Type B pancreatic cell (in vitro differentiated cells): ENCODE results near the gene TMPRSS11A. TPM values are rescaled to one million over a fixed set of nuclear protein-coding genes. Genes with fewer than 3 reads are reported as not detected.

Source experiments
- DNase-seq: peaks from one replicate; pipeline ENCODE4 v3.0.0; 2021; ENCODE audit warnings: mixed read lengths; ENCODE audit not compliant: unreplicated experiment; ENCODE audit errors: extremely low spot score
- H3K27ac Mint-ChIP-seq: 2 replicates; pipeline ENCODE4 v1.8.0; 2021; ENCODE audit warnings: mild to moderate bottlenecking, mixed read lengths
- H3K27me3 Mint-ChIP-seq: 2 replicates; pipeline ENCODE4 v1.8.0; 2021; ENCODE audit warnings: mixed read lengths
- H3K36me3 Mint-ChIP-seq: 2 replicates; pipeline ENCODE4 v1.8.0; 2021; ENCODE audit warnings: mixed read lengths
- H3K4me1 Mint-ChIP-seq: one replicate; pipeline ENCODE4 v1.8.0; 2021; ENCODE audit warnings: mixed read lengths; ENCODE audit not compliant: unreplicated experiment
- H3K4me3 Mint-ChIP-seq: 2 replicates; pipeline ENCODE4 v1.8.0; 2021; ENCODE audit warnings: mild to moderate bottlenecking, mixed read lengths
- H3K9me3 Mint-ChIP-seq: 2 replicates; pipeline ENCODE4 v1.8.0; 2021; ENCODE audit warnings: mixed read lengths
- CTCF ChIP-seq: fragments of 200-600 bp; sonication (generic); conservative IDR thresholded peaks from 2 replicates; pipeline ENCODE4 v1.5.0; 2021; ENCODE audit warnings: antibody characterized with exemption, mild to moderate bottlenecking
- total RNA-seq: library from RNA; stranded (reverse); gene quantifications from 2 replicates; pipeline ENCODE4 v1.2.1, GENCODE V29; 2021; ENCODE audit warnings: low replicate concordance

The TMPRSS11A gene
- total RNA-seq, 1 donor from 2014 or later, result 0.43 TPM

DNA sequence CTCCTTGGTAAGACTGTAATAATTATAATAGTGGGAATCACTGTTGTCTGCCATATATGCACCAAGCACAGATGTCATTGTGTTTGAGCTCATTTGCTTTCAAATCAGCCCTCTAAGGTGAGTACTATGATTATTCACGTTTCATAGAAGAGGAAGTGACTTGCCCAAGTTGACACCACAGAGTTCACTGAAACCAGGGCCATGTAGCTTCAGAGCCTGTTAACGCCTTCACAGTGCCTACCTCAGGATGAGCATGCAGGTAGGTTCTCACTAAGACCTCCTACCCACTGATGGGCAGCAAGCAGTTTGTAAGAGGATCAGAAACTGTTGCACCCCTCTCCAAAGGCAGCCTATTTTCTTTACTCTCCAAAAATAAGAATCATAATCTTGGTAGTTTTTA, 27.4 kb downstream of the TMPRSS11A start:
- Mint-ChIP-seq H3K27me3 (no peaks in the 10 kb centered on the region), H3K4me1 (peaks cover 13% of the 10 kb centered on the region), H3K4me3 (no peak overlapping the region), H3K36me3 (no peaks in the 10 kb centered on the region), H3K27ac (no peak overlapping the region), H3K9me3 (peaks cover 6% of the 10 kb centered on the region)
- no peak for DNase-seq
- no peak for TF ChIP-seq CTCF

GRCh38 chr4:67934628-67935027, 28.7 kb downstream of the TMPRSS11A start:
- Mint-ChIP-seq H3K27me3 (no peaks in the 10 kb centered on the region), H3K4me1 (peaks cover 13% of the 10 kb centered on the region), H3K9me3 (peaks cover 6% of the 10 kb centered on the region), H3K36me3 (no peaks in the 10 kb centered on the region), H3K27ac (no peak overlapping the region), H3K4me3 (peak overlapping the region; percentile 44)
- no peak for TF ChIP-seq CTCF
- no peak for DNase-seq

GRCh38 chr4:67933755-67934154, 29.5 kb downstream of the TMPRSS11A start:
- no peak overlapping the region for H3K4me3 Mint-ChIP-seq
- peaks cover 6% of the 10 kb centered on the region for H3K9me3 Mint-ChIP-seq
- no peak for DNase-seq
- no peaks in the 10 kb centered on the region for H3K27me3 Mint-ChIP-seq
- H3K36me3 Mint-ChIP-seq, result no peaks in the 10 kb centered on the region
- H3K4me1 Mint-ChIP-seq, result peaks cover 14% of the 10 kb centered on the region
- no peak overlapping the region for H3K27ac Mint-ChIP-seq
- no peak for TF ChIP-seq CTCF

DNA sequence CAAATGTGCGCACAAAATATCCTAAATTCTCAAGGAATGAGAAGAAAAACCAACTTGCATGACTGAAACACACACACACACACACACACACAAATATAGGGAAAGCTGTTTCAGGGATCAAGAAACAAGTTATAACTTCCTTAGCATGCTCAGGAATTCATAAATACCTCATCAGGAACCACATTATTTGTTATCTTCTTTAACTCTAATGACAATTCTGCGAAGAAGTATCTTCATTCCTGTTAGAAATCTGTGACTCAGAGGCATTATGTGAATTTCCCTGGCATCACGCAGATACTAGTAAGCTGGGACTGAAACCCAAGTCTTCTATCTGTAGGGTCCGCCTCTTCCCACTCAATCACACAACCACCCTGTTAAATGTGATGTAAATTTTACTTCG, 30.3 kb downstream of the TMPRSS11A start:
- no peak overlapping the region for H3K27ac Mint-ChIP-seq
- H3K27me3 Mint-ChIP-seq, result no peaks in the 10 kb centered on the region
- DNase-seq, result no peak
- H3K4me3 Mint-ChIP-seq, result no peak overlapping the region
- H3K9me3 Mint-ChIP-seq, result peaks cover under 1% of the 10 kb centered on the region
- TF ChIP-seq CTCF, result no peak
- no peaks in the 10 kb centered on the region for H3K36me3 Mint-ChIP-seq
- H3K4me1 Mint-ChIP-seq, result peaks cover 17% of the 10 kb centered on the region

- Mint-ChIP-seq H3K4me3 (no peak overlapping the region), H3K9me3 (no peaks in the 10 kb centered on the region), H3K36me3 (no peaks in the 10 kb centered on the region), H3K4me1 (peaks cover 17% of the 10 kb centered on the region), H3K27me3 (no peaks in the 10 kb centered on the region), H3K27ac (no peak overlapping the region)
- no peak for TF ChIP-seq CTCF
- DNase-seq, result no peak
These were observed 32.0 kb downstream of the TMPRSS11A start for GRCh38 chr4:67931256-67931655.

DNA sequence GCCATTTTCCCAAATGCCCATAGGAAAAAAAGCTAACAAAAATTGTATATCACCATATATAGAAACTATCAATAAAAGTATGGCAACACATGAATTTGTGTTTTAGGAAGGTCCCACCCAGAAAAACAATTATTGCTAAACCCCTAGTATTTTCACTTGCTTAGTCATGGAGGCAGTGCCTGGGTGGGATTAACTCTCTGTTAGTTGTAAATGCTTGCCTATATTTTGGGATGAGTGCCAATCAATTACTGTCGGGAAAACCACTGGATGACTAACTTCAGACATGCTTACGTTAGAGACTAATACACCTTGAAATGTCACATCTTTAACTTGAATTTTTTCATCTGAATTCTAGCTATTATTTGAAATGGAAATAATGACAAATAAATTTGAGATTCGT, 33.9 kb downstream of the TMPRSS11A start:
- no peak overlapping the region for H3K4me3 Mint-ChIP-seq
- no peak for DNase-seq
- H3K27ac Mint-ChIP-seq, result no peak overlapping the region
- no peaks in the 10 kb centered on the region for H3K9me3 Mint-ChIP-seq
- H3K4me1 Mint-ChIP-seq, result peaks cover 10% of the 10 kb centered on the region
- H3K27me3 Mint-ChIP-seq, result no peaks in the 10 kb centered on the region
- no peaks in the 10 kb centered on the region for H3K36me3 Mint-ChIP-seq
- no peak for TF ChIP-seq CTCF
